Keratinocyte (primary cell): ENCODE results near the gene MED8.

Experiments
- CTCF ChIP-seq, 3 experiments: IDR thresholded peaks in 1 of 3; conservative IDR thresholded peaks in 1 of 3; optimal IDR thresholded peaks in 1 of 3; 2 replicates in 2 of 3; 3 replicates in 1 of 3; pipeline versions ENCODE3 to v1.5.1; 2011; ENCODE audit warnings: low read length in 3 of 3, mild to moderate bottlenecking in 3 of 3, moderate library complexity in 2 of 3, control low read depth in 1 of 3, inconsistent platforms in 1 of 3; ENCODE audit not compliant: insufficient read depth in 2 of 3; ENCODE audit errors: extremely low read depth in 1 of 3
- EZH2 ChIP-seq: IDR thresholded peaks from one replicate; pipeline ENCODE4 v1.6.1; 2012; ENCODE audit warnings: inconsistent platforms, mild to moderate bottlenecking, low read length, moderate library complexity

GRCh38 chr1:43382027-43382779 lies 7.4 kb downstream of the MED8 start:
- TF ChIP-seq EZH2 (no peak), CTCF (optimal IDR thresholded peaks at IDR 0.05 in 1 of 3, IDR thresholded peaks at IDR 0.05 in 1 of 3, conservative IDR thresholded peaks at IDR 0.05 in 1 of 3; ENCODE audit: extremely low read depth in 1 of 3, insufficient read depth in 2 of 3, low read length in 3 of 3) (no peak)
